PC-3 (cell line): Measurements from ENCODE around the gene MAML2.

Source experiments
- EZH2 ChIP-seq: fragments of 300-600 bp; sonication (generic); IDR thresholded peaks from one replicate; pipeline ENCODE4 v1.6.1; 2017; ENCODE audit warnings: antibody characterized with exemption, mild to moderate bottlenecking, low read length; ENCODE audit not compliant: unreplicated experiment
- EZH2phosphoT487 ChIP-seq: fragments of 300-600 bp; sonication (generic); IDR thresholded peaks from 2 replicates; pipeline ENCODE4 v1.6.1; 2018; ENCODE audit warnings: mild to moderate bottlenecking, antibody characterized with exemption, low read length, borderline replicate concordance
- TF ChIP-seq, protein P1 (sequence below): fragments of 300-600 bp; sonication (generic); conservative IDR thresholded peaks from 2 replicates; pipeline ENCODE4 v1.5.1; 2017; ENCODE audit warnings: antibody characterized with exemption, low read depth, mild to moderate bottlenecking, low read length

DNA sequence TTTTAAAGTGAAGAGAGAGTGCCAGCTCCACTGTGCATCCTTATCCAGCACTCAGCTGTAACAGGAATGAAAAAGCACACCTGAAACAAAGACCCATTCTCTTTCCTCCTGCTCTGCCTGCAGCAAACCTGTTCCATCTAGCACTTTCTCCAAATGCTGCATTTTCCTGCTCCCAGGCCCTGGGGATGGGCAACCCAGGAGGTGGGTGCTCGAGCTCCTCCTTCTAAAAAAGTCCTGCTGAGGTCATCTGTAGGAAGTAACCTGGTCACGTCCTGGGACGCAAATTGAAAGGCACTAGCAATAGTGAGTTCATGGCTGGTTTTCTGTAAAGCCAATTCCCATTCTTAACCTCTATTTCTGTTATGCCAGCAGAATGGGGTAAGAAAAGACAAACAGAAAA is 173.7 kb downstream of the MAML2 start:
- TF ChIP-seq, protein P1, sequence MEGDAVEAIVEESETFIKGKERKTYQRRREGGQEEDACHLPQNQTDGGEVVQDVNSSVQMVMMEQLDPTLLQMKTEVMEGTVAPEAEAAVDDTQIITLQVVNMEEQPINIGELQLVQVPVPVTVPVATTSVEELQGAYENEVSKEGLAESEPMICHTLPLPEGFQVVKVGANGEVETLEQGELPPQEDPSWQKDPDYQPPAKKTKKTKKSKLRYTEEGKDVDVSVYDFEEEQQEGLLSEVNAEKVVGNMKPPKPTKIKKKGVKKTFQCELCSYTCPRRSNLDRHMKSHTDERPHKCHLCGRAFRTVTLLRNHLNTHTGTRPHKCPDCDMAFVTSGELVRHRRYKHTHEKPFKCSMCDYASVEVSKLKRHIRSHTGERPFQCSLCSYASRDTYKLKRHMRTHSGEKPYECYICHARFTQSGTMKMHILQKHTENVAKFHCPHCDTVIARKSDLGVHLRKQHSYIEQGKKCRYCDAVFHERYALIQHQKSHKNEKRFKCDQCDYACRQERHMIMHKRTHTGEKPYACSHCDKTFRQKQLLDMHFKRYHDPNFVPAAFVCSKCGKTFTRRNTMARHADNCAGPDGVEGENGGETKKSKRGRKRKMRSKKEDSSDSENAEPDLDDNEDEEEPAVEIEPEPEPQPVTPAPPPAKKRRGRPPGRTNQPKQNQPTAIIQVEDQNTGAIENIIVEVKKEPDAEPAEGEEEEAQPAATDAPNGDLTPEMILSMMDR, result no peak
- no peak for TF ChIP-seq EZH2
- TF ChIP-seq EZH2phosphoT487, result no peak
